Activated CD4-positive, alpha-beta T cell treated with anti-CD3 and anti-CD28 coated beads, Interleukin-2, amount 50 U/mL, for 1 hour (primary cell): ENCODE measurements around the gene DRG2.
A peak's percentile ranks its signal among the peaks of the same experiment; 100 is the strongest.

Source experiments
- DNase-seq: peaks from one replicate; pipeline ENCODE4 v3.0.0-alpha.2; 2020

DRG2 gene

GRCh38 chr17:18117982-18118975, 30.5 kb downstream of the DRG2 start:
- no peak for DNase-seq

- no peak for DNase-seq
These were observed 31.5 kb downstream of the DRG2 start for GRCh38 chr17:18119166-18119745.

GRCh38 chr17:18119938-18120337, 32.2 kb downstream of the DRG2 start:
- DNase-seq: no peak

GRCh38 chr17:18120461-18121017, 32.8 kb downstream of the DRG2 start:
- no peak for DNase-seq

DNA sequence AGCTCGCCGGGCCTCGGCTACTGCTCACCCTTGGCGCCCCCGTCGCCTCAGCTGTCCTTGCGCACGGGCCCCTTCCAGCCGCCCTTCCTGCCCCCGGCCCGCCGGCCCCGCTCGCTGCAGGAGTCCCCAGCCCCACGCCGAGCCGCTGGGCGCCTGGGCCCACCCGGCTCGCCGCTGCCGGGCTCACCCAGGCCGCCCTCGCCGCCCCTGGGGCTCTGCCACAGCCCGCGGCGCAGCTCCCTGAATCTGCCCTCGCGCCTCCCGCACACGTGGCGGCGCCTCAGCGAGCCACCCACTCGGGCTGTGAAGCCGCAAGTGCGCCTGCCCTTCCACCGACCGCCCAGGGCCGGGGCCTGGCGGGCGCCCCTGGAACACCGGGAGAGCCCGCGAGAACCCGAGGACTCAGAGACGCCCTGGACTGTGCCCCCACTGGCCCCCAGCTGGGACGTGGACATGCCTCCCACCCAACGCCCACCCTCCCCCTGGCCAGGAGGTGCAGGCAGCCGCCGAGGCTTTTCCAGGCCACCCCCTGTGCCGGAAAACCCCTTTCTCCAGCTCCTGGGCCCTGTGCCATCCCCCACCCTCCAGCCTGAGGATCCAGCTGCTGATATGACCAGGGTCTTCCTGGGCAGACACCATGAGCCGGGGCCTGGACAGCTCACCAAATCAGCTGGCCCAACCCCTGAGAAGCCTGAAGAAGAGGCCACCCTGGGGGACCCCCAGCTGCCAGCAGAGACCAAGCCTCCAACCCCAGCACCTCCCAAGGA, 33.6 kb downstream of the DRG2 start:
- DNase-seq: no peak

DNA sequence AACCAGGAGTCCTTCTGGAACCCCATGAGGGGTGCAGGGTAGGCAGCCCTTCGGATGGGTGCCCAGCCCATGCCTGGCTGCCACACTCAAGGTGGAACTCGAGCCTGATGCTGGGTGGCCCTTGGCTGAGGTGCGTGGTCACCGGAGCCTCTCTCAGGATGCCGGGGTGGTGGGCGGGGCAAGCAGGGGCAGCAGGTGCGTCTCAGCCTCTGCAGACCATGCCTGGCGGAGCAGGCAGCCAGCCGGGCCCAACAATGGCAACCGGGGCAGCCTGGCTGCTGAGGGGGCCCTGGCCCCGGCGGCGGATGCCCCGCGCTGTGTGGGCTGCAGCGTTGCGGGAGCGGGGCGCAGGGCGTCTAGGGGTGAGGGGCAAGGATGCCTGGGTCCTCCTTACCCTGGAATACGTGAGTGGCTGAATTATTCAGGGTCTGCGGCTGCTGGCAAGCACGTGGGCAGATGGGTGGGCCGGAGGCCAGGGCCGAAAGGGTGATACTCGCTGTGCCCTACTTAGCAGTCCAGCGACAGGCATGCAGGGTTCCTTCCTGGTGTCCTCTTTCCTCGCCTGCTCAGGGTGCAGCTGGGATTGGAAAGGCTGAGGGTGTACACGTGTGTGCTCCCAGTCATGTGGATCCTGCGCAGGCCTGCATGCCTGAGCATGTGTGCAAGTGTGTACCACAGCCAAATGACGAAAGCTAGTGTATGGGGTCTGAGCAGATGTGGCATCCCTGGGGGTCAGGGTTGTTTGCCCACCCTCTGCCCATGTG, 35.4 kb downstream of the DRG2 start:
- DNase-seq: no peak

DNA sequence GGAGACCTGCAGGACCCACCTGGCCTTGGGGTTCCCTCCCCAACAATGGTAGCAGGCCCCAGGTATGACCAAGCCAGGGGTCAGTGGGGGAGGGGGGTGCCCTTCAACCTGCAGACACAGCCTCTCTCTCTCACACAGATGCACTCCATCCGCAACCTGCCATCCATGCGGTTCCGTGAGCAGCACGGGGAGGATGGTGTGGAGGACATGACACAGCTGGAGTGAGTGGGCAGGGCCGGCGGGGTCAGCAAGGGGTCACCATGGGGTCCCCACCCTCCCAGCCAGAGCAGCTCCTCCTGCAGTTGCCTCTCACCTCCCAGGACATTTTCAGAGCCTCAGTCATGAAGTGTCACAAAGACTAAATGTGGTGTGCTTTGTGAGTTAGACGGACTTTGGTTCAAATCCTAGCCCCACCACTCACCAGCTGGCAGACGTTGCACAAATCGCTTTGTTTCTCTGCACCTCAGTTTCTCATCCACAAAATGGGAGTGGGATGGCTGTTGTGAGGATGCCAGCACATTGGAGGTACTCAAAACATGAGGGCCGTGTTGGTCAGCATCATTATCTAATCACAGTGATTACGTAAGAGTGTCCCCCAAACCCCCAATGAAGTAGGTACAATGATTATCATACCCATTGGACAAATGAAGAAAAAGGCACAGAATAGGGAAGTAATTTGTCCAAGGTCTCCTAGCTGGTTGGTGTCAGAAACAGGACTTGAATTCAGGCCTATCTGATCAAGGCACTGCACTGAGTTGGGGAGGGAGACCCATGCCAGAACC, 36.8 kb downstream of the DRG2 start:
- DNase-seq: no peak

GRCh38 chr17:18129041-18129502, 41.3 kb downstream of the DRG2 start:
- no peak for DNase-seq

DNA sequence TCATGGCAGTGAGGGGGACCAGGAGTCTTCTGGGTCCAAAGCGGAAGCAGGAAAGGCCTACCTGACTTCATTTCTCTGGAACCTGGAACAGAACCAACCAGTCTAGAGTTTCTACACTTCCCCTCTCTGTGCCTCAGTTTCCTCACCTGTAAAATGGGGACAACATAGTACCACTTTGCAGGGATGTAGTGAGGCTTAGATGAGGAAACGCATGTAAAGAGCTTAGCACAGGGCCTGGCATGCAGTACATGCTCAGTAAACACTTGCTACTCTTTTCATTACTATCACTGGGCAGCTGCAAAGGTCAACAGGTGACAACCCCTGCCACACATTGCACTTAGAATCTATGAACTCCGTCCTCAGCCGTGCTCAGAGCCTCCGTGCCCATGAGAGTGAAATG, 45.0 kb downstream of the DRG2 start:
- no peak for DNase-seq

GRCh38 chr17:18136357-18136756, 48.6 kb downstream of the DRG2 start:
- no peak for DNase-seq

GRCh38 chr17:18138065-18138749, 50.5 kb downstream of the DRG2 start:
- no peak for DNase-seq

DNA sequence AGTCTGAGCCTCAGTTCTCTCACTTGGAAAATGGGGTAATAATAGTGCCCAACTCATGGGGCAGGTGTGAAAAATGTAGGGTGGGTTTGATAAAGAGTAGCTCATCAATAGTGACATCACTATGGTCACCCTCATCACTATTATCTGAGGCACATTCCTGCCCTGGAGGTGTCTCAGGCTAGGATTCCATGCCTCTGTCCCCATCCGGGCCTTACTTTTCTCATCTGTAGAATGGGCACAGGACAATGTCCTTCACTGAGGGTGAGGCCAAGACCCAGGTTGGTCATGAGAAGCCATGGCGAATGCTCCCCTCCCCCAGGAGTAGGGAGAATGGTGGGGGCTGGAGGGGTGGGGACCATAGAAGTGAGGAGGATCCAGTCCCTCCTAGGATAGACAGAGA, 51.3 kb downstream of the DRG2 start:
- DNase-seq: no peak

DNA sequence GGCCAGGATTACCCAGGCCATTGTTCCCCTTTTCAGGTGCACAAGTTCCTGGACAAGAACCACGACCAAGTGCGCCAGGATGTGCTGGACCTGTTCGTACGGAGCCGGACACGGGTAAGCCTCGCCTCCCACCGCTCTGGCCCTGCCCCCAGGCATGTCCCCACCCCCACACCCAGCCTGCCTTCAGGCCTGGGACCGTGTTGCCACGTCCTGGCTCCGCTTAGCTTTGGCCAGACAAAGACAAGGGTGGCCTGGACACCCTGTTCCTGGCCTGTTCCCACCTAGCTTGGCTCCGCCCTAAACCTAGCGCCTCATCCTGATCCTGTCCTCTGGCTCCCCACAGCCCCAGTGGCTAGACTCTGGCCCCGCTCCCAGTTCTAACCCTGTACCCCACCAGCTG, 51.8 kb downstream of the DRG2 start:
- no peak for DNase-seq

DNA sequence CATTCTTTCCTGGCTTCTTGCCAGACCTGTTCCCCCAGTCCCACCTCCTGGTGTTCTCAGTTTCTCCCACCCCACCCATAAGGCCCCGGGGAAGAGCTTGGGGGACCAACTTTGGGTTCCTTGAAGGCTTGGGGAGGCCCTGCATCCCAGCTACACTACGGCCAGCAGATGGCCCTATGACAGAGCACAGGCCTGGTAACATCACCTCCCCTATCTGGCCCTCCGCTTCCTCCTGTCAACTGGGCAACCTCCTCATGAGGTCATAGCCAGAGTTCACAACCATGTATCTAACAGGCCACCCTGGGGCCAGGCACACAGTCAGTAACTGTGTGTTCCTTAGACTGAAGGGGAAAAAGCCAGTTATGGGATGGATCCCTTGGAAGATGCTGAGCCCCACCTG, 52.2 kb downstream of the DRG2 start:
- DNase-seq: no peak

DNA sequence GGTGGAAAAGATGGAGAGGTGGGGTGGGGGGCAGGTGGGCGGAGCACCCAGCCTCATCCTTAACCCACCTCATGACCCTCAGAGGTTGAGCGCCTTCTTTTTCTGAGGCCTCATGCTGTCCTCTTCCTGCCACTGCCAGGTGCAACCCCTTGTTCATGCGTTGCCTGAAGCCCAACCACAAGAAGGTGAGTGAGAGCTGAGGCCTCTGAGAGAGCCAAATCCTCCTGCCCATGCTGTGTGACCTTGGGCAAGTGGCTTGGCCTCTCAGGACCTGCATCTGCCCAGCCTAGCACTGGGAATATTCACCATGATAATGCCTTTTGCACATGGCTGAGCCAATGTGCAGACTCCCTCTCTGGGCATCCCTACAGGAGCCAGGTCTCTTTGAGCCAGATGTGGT, 52.9 kb downstream of the DRG2 start:
- no peak for DNase-seq

DNA sequence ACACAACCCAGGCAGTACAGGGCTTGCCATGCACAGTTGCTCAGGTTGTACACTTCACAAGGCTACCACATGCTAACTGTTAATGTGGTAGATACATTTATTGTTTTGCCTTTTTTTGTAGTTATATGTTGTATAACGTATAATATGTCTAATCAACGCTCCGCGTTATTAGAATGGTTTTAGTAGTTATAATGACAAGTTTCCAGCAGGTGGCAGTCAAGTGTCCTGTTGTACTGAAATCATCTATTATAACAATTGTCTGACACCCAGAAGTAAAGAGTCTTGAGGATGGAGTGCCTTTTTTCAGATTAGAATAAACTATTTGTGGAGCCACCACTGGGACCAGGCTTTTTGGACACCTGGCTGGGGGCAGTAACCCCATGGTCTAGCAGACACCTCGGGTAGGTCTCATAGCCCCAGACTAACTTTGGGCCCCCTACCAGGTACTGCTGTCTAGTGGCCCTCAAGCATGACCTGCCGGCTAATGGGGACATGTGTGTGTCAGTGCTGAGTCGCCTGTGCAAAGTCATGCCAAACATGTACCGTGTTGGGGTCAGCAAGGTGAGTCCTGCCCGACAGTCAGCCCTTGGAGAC, 53.6 kb downstream of the DRG2 start:
- peak; percentile 16 for DNase-seq

- DNase-seq: no peak
These were observed 54.7 kb downstream of the DRG2 start for GRCh38 chr17:18142417-18142816.

- DNase-seq: no peak
These were observed 55.5 kb downstream of the DRG2 start for GRCh38 chr17:18143044-18143936.

- DNase-seq: no peak
These were observed 56.5 kb downstream of the DRG2 start for GRCh38 chr17:18144261-18144660.
